Activated T-cell treated with anti-CD3 and anti-CD28 coated beads for 4 hours (primary cell): ENCODE data around the gene PABPC1L2A.
"Not testable (repeated sequence)": the region's sequence is repeated elsewhere in the genome, so short reads cannot be mapped to it uniquely, and the experiment has no call there.

Experiments used
- DNase-seq: peaks from one replicate; pipeline ENCODE4 v3.0.0-alpha.2; 2020

Gene PABPC1L2A

DNA sequence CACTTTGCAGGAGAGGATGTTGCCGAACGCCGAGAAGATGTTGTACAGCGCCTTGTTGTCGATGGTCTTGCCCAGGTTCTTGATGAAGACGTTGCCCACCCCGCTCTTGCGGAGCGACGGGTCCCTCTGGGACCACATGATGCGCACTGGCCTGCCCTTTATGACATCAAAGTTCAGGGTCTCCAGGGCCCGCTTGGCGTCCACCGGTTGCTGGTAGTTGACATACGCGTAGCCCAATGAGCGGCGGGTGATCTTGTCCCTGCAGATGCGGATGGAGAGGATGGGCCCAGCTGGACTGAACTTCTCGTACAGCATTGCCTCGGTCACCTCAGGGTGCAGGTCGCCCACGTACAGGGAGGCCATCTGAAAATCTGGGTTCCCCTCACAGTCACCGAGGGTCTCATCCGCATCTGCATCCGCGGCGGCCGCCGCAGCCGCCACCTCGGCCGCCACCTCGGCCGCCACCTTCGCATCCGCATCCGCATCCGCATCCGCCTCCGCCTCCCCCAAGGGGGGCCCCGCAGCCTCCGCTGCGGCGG lies at the start of gene PABPC1L2A:
PABPC1L2A (minus strand) TSS at position 489 of the 539 bp plus-strand sequence; CDS start at position 363, 126 bp downstream.
- not testable (repeated sequence) for DNase-seq

DNA sequence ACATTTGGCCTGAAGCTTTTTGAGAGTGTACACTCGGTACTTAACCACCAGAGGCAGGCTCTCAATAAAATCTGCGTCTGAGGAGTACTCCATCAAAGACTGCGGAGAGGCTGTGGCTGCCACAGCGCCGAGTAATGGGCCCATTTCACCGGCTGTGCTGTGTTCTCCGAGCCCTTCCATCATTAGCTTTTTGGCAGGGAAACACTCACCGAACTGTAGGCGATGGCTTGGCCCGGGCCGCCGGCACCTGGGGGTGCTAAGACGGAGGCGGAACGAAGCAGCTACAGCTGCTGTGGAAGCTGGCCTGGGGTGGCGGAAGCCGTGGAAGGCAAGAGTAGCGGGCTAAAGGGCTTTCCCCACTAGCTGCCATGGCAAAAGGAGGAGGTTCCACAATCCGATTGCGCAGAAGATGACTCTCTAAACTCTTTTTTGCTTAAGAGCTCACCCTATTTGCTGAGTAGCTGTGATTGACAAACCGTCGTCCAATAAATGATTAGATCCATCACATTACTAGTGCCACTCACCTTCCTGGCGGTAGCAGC lies 48.5 kb upstream of the PABPC1L2A start:
- no peak for DNase-seq

DNA sequence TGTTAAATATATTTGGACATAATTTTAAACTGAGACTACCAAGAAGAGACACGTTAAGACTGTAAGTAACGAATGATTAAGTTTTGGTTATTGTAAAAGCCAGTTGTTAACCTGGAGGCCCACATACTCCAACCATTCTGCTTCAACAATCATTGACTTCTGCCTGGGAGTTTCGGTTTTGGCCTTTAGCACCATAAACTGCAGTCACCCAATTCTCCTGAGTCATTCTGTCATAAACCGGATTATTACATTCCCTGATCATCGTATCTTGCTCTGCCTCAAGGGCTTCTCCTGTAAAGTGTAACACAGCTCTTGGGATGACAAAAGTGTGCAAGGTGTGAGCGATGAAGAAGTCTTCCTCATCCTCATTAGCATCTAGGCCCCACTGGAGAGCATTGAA lies 46.9 kb upstream of the PABPC1L2A start:
- no peak for DNase-seq

DNA sequence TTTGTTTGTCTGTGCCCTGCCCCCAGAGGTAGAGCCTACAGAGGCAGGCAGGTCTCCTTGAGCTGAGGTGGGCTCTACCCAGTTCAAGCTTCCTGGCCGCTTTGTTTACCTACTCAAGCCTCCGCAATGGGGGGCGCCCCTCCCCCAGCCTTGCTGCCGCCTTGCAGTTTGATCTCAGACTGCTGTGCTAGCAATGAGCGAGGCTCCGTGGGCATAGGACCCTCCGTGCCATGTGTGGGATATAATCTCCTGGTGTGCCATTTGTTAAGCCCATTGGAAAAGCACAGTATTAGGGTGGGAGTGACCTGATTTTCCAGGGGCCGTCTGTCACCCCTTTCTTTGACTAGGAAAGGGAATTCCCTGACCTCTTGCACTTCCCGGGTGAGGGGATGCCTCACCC lies 20.2 kb upstream of the PABPC1L2A start:
- DNase-seq, result not testable (repeated sequence)

DNA sequence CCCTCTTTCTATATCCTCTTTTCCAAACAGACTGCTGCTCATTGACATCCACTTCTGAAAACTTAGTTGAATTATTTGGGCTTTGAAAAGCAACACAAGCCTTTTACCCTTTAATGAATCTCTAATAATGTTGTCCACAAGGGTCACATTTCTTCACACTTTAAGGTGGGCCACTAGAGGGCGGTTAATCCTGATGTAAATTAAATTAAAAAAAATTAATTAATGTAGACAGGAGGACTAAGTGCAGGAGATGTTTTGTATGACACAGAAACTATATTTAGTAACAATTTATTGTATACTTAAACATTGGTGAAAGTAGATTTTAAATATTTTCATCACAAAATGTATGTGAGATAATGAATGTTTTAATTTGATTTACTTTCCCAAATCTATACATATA lies 7.5 kb upstream of the PABPC1L2A start:
- DNase-seq, result not testable (repeated sequence)

DNA sequence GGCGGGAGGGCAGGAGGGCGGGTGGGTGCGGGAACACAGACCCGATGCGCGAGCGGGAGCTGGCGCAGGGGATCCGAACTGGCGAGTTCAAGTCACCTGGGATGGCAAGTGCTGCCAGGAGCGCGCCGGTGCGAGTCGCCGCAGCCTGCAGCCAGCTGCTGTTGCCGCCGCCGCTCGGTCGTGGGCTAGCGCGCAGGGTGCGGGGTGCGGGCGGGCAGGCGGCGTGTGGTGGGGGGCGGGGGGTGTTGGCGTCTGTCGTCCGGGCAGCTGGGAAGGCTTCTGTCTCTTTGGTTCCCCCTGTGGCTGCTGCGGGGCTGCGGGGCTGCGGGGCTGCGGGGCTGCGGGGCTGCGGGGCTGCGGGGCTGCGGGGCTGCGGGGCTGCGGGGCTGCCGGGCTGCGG lies 572 bp upstream of the PABPC1L2A start:
- DNase-seq, result not testable (repeated sequence)

DNA sequence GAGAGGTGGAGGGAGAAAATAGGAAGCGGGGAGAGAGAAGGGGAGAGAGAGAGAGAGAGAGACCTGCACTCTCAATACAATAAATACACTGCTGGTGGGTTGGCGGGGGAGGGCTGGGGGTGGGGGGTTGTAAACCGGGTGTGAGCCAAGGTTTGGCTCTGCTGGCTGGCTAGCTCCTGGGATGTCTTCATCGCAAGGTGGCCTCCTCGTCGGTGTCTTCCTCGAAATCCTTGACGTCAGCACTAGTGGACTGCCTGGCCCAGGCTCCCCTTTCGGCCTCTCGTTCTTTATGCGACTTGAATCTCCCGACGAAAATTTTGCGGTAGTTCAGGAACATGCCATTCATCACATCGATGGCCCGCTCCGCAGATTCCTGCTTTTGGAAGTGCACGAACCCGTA lies 715 bp downstream of the PABPC1L2A start:
- not testable (repeated sequence) for DNase-seq

DNA sequence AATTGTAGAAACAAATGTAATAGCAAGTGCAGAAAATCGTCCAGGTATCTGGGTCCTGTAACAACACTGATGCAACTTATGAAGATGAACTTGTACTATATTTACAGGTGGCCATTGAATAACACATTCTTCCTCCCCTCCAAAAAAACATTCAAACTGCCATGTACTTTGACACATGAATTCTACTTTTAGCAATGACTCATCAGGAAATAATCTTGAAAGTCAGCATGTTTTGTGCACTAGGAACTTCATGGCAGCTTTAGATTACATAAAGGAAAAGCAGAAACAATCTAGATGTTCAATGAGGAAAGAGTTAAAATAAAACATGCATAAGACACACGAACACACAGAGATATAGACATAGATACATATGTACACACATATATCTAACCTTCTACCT lies 2.5 kb downstream of the PABPC1L2A start:
- no peak for DNase-seq

DNA sequence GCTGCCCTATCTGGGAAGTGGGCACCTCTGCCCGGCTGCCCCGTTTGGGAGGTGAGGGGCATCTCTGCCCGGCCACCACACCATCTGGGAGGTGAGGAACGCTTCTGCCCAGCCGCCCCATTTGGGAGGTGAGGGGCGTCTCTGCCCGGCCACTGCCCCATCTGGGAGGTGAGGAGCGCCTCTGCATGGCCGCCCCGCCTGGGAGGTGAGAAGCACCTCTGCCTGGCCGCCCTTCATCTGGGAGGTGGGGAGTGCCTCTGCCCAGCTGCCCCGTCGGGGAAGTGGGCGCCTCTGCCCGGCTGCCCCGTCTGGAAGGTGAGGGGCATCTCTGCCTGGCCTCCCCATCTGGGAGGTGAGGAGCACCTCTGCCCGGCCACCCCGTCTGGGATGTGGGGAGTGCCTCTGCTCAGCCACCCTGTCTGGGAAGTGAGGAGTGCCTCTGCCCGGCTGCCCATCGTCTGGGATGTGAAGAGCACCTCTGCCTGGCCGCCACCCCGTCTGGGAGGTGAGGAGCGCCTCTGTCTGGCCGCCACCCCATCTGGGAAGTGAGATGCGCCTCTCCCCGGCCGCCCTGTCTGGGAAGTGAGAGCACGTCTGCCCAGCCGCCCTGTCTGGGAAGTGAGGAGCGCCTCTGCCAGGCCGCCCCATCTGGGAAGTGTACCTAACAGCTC lies 9.8 kb downstream of the PABPC1L2A start:
- no peak for DNase-seq

DNA sequence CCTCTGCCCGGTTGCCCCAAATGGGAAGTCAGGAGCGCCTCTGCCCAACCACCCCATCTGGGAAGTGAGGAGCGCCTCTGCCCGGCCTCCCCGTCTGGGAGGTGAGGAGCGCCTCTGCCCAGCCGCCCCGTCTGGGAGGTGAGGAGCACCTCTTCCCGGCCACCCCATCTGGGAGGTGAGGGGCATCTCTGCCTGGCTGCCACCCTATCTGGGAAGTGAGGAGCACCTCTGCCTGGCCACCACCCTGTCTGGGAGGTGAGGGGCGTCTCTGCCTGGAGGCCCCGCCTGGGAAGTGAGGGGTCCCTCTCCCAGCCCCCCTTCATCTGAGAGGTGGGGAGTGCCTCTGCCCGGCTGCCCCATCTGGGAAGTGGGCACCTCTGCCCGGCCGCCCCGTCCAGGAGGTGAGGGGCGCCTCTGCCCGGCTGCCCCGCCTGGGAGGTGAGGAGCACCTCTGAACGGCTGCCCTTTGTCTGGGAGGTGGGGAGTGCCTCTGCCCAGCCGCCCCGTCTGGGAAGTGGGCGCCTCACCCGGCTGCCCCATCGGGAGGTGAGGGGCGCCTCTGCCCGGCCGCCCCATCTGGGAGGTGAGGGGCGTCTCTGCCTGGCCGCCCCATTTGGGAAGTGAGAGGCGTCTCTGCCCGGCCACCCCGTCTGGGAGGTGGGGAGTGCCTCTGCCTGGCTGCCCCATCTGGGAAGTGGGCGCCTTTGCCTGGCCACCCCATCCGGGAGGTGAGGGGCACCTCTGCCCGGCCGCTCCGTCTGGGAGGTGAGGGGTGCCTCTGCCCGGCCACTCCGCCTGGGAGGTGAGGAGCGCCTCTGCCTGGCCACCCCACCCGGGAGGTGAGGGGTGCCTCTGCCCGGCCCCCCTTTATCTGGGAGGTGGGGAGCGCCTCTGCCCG lies 10.6 kb downstream of the PABPC1L2A start:
- no peak for DNase-seq

DNA sequence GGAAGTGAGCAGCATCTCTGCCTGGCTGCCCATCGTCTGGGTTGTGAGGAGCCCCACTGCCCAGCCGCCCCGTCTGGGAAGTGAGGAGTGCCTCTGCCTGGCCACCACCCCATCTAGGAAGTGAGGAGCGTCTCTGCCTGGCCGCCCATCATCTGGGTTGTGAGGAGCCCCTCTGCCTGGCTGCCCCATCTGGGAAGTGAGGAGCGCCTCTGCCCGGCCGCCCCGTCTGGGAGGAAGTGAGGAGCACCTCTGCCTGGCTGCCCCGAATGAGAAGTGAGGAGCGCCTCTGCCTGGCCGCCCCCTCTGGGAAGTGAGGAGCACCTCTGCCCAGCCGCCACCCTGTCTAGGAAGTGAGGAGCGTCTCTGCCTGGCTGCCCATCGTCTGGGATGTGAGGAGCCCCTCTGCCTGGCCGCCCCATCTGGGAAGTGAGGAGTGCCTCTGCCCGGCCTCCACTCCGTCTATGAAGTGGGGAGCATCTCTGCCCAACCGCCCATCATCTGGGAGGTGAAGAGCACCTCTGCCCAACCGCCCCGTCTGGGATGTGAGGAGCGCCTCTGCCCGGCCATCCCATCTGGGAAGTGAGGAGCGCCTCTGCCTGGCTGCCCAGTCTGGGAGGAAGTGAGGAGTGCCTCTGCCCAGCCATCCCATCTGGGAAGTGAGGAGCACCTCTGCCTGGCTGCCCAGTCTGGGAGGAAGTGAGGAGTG lies 11.4 kb downstream of the PABPC1L2A start:
- not testable (repeated sequence) for DNase-seq

DNA sequence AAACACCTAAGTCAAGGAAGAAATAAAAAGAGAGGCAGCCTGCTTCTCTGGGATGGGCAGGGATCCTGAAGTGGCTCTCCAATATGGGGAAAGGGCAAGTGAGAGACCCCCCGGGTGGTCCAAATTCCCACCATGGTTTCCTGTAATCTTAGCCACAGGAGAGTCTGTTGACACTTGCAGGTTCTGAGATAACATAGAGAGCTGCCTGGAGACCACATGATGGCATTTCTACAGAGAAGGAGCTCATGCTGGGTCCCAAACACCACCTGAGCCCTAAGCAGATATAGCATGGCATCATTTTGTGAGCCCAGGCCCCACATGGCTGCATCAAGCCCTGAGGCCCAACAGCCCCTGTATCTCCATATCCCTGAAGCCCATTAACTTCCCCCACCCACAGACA lies 50.4 kb downstream of the PABPC1L2A start:
- no peak for DNase-seq
